Muscle of leg (tissue), 11 donors: ENCODE results near the gene TMEM244. TPM values are rescaled to one million over a fixed set of nuclear protein-coding genes. Genes with fewer than 3 reads are reported as not detected.
"Not testable (repeated sequence)": the region's sequence is repeated elsewhere in the genome, so short reads cannot be mapped to it uniquely, and the experiment has no call there.

Experiments
- DNase-seq: peaks from one replicate; pipeline ENCODE4 v3.0.0; 2013
- H3K27ac ChIP-seq: one replicate; pipeline ENCODE4 v1.5.1; 2013; ENCODE audit warnings: mild to moderate bottlenecking, low read length, control low read depth
- H3K27me3 ChIP-seq: one replicate; pipeline ENCODE4 v1.6.1; 2013; ENCODE audit warnings: low read length; ENCODE audit not compliant: control insufficient read depth, insufficient read depth
- H3K36me3 ChIP-seq: one replicate; pipeline ENCODE4 v1.6.1; 2013; ENCODE audit warnings: low read length; ENCODE audit not compliant: control insufficient read depth, insufficient read depth
- H3K4me1 ChIP-seq: one replicate; pipeline ENCODE4 v1.6.1; 2013; ENCODE audit warnings: low read length; ENCODE audit not compliant: control insufficient read depth, insufficient read depth
- H3K4me3 ChIP-seq: one replicate; pipeline ENCODE4 v1.5.1; 2013; ENCODE audit warnings: low read length, control low read depth
- H3K9me3 ChIP-seq: replicated peaks from 2 replicates; pipeline ENCODE4 v1.6.1; 2013; ENCODE audit warnings: low read depth, low read length; ENCODE audit not compliant: control insufficient read depth
- WGBS: methylation state at CpG from one replicate; pipeline ENCODE4 v1.1.5; 2013; ENCODE audit warnings: missing lambda C conversion rate; ENCODE audit not compliant: insufficient coverage; 5-methylcytosine and 5-hydroxymethylcytosine counted together
- polyA plus RNA-seq, 8 donors: library from polyadenylated mRNA; unstranded; fragments of 120-200 nt; gene quantifications; one replicate each; pipeline versions ENCODE4 v1.2.1 to v1.2.3, GENCODE V29; 2013; ENCODE audit warnings: inconsistent platforms in 1 of 8, low replicate concordance in 1 of 8; ENCODE audit not compliant: insufficient read length in 8 of 8, insufficient read depth in 1 of 8
- total RNA-seq: library from RNA; stranded (reverse); fragments of 120-200 nt; gene quantifications from one replicate; pipeline ENCODE4 v1.2.4, GENCODE V29; 2013

Gene TMEM244
- total and polyA plus RNA-seq, 9 donors, result 0.22 TPM; not detected in 8

DNA sequence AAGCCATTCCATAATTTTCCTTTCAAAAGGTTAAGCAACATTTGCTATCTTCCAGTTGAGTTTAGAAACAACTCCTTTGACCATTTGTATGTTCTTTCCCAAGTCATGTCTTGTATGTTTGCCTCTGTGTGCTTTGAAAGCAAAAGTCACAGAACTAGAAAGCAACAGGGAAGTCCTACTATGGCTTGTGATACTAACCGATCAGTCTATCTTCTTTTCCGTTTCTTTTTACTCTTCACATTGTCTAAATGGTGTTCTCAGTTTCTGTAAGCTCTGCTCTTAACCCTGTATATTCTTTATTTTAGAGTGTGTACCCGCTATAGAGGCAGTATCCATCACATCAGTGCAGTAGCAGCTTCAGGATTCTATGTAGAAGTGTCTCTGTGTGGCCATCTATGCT is 32.9 kb downstream of the TMEM244 start:
- no peak overlapping the region for H3K4me3 ChIP-seq
- no peaks in the 10 kb centered on the region for H3K4me1 ChIP-seq
- no peak overlapping the region for H3K27ac ChIP-seq
- H3K36me3 ChIP-seq, result no peaks in the 10 kb centered on the region
- H3K27me3 ChIP-seq, result no peaks in the 10 kb centered on the region
- no peak for DNase-seq
- no CpG with 5 or more reads among the region's 3 CpGs for WGBS
- no peaks in the 10 kb centered on the region for H3K9me3 ChIP-seq

DNA sequence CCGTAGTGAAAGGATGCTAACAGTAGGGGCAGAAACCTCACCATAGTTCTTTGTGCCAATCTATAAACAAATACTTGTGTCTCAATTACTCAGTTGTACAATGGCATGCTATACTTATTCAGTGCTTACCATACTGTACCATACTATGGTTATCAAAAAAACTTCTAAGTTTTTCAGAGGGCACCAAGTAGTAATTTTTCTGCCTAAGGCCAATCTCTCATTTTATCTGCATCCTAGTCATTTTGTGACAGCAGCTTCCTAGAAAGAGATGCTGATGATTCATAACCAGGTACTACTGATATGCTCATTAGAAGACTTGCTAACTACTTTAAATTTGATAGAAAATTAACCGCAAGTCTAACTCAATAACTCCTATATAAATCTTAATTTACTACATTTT is 42.9 kb downstream of the TMEM244 start:
- Histone ChIP-seq H3K27ac (no peak overlapping the region), H3K27me3 (no peaks in the 10 kb centered on the region), H3K9me3 (no peaks in the 10 kb centered on the region), H3K36me3 (no peaks in the 10 kb centered on the region), H3K4me1 (no peaks in the 10 kb centered on the region), H3K4me3 (no peak overlapping the region)
- no peak for DNase-seq
- WGBS, result no CpG with 5 or more reads among the region's 2 CpGs

DNA sequence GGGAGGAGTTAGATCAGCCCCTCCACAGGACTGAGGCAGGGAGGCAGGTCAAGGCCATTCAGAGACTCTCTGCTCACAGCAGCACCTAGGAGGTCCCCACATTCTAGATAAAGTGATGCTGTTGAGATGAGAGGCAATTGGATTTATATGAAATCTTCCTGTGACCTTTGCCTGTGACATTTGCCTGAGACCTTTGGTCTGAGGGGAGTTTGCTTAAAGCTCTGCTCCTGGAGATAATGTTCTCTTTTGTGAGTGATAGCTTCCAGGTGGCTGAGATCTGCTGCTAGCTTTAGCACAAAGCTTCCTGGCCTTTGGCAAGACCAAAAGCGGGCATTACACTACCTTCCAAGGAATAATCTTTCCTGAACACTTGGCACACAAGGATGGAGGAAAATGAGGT is 43.3 kb downstream of the TMEM244 start:
- H3K27ac ChIP-seq, result no peak overlapping the region
- no peak for DNase-seq
- H3K4me1 ChIP-seq, result no peaks in the 10 kb centered on the region
- no peaks in the 10 kb centered on the region for H3K36me3 ChIP-seq
- no peaks in the 10 kb centered on the region for H3K9me3 ChIP-seq
- WGBS, result no CpG with 5 or more reads among the region's 1 CpG
- no peak overlapping the region for H3K4me3 ChIP-seq
- H3K27me3 ChIP-seq, result no peaks in the 10 kb centered on the region

DNA sequence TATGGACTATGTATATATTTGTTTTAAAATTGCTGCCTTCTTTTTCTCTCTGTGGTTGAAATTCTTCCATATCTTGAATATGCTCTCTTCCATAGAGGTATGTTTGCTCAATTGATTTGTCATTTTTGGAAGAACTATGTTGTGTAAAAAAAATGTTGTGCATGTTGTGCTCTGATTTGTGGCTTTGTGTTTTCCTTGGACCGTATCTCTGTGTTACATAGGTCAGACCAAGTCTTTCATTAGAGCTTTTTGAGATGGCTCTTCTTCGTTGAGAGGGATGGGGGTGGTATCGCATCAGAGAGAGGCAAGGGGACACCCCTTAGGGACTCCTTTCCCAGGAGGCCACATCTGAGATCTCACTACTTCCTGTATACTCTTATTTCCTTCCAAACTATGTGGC is 43.8 kb downstream of the TMEM244 start:
- no peak for DNase-seq
- no peak overlapping the region for H3K27ac ChIP-seq
- H3K36me3 ChIP-seq, result no peaks in the 10 kb centered on the region
- no peaks in the 10 kb centered on the region for H3K27me3 ChIP-seq
- H3K4me3 ChIP-seq, result no peak overlapping the region
- H3K9me3 ChIP-seq, result no peaks in the 10 kb centered on the region
- 86% methylated on average over 1 of the region's 3 CpGs for WGBS
- H3K4me1 ChIP-seq, result no peaks in the 10 kb centered on the region

DNA sequence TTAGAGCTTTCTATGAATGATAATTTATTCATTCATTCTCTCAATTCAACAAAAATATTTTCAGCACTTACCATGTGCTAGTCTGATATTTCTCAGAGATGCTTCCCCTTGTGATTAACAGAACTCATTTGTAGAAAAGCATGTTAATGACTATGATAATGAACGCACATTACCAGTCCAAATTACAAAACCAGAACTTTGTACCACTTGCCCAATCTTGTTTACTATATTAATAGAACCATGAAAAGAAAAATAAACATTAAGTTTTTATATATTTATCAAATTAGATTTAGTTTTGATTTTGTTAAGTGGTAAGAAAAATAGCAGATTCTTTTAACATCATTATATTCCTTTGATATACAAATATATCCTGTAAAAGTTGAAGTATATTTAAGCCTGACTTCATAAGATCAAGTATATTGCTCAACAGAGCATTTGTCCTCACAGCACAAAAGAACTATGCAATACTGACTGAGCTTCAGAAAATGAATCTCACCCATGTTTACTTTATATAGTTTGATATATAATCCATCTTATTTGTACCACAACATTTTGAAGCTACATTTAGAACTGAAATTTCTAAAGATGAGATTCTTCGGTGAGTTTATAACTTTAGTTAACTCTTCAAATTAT is 48.9 kb downstream of the TMEM244 start:
- H3K27ac ChIP-seq, result no peak overlapping the region
- no peak overlapping the region for H3K4me3 ChIP-seq
- no peaks in the 10 kb centered on the region for H3K4me1 ChIP-seq
- H3K9me3 ChIP-seq, result no peaks in the 10 kb centered on the region
- no peak for DNase-seq
- no peaks in the 10 kb centered on the region for H3K27me3 ChIP-seq
- no peaks in the 10 kb centered on the region for H3K36me3 ChIP-seq
- no CpG with 5 or more reads among the region's 2 CpGs for WGBS

DNA sequence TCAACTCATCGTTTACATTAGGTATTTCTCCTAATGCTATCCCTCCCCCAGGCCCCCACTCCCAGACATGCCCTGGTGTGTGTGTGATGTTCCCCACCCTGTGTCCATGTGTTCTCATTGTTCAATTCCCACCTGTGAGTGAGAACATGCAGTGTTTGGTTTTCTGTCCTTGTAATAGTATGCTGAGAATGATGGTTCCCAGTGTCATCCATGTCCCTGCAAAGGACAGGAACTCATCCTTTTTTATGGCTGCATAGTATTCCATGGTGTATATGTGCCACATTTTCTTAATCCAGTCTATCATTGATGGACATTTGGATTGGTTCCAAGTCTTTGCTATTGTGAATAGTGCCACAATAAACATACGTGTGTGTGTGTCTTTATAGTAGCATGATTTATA is 54.0 kb downstream of the TMEM244 start:
- H3K4me1 ChIP-seq, H3K9me3 ChIP-seq, H3K4me3 ChIP-seq, H3K27me3 ChIP-seq, DNase-seq, H3K36me3 ChIP-seq, H3K27ac ChIP-seq: not testable (repeated sequence)
- no CpG with 5 or more reads among the region's 2 CpGs for WGBS

DNA sequence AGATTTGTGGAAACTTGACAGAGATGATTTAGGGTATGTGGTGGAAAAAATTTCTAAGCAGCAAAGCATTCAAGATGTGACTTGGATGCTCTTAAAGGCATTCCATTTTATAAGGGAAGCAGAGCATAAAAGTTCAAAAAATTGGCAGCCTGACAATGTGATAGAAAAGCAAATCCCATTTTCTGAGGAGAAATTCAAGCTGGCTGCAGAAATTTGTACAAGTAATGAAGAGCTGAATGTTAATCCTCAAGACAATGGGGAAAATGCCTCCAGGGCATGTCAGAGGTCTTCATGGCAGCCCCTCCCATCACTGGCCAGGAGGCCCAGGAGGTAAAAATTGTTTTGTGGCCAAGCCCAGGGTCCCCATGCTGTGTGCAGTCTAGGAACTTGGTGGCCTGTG is 58.2 kb downstream of the TMEM244 start:
- H3K4me3 ChIP-seq, DNase-seq, H3K36me3 ChIP-seq, H3K27me3 ChIP-seq, H3K4me1 ChIP-seq, H3K9me3 ChIP-seq, H3K27ac ChIP-seq: not testable (repeated sequence)

DNA sequence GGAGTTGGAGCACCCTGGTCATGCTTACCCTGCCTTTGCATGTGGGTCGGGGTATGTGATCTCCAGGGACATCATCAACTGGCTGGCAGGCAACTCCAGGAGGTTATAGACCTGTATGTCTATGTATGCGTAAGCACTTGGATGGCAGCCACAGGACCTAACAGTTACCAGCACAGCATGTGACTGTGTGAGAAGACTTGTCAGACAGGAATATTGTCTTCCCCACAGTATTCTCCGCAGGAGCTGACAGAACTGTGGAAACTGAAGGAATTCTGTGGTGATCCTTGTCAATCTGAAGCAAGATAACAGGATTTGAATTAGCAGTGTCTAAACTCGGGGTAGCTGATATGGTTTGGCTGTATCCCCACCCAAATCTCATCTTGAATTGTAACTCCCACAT is 59.2 kb downstream of the TMEM244 start:
- Histone ChIP-seq H3K27ac (no peak overlapping the region), H3K27me3 (no peaks in the 10 kb centered on the region)
- 88% methylated on average over 2 of the region's 4 CpGs for WGBS

DNA sequence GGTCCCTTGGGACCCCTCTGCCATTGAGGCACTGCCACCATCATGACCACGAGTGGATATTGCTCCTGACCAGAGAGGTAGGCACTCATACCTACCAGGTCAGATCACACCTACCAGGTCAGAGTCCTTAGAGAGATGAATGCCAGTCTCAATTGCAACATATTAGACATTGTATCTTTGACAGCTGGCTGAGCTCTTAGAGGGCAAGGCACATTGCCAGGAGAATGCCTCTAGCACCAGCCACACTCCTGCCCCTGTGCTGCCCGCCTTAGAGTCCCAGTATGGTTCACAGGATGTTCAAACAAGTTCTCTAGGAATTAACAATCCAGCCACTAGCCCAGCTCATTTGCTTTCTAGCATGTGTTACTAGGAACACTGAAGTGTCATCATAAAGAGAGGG is 65.9 kb downstream of the TMEM244 start:
- no peak for DNase-seq
- Histone ChIP-seq H3K36me3 (no peaks in the 10 kb centered on the region), H3K4me3 (no peak overlapping the region), H3K27ac (no peak overlapping the region), H3K27me3 (no peaks in the 10 kb centered on the region), H3K4me1 (no peaks in the 10 kb centered on the region), H3K9me3 (no peaks in the 10 kb centered on the region)
- WGBS, result 79% methylated on average over 2 of the region's 2 CpGs

More for the DNA sequence above, 59.2 kb downstream of the TMEM244 start:
- no peaks in the 10 kb centered on the region for H3K36me3 ChIP-seq
- H3K4me3 ChIP-seq, result no peak overlapping the region
- DNase-seq, result no peak
- no peaks in the 10 kb centered on the region for H3K4me1 ChIP-seq
- H3K9me3 ChIP-seq, result peaks cover 5% of the 10 kb centered on the region

DNA sequence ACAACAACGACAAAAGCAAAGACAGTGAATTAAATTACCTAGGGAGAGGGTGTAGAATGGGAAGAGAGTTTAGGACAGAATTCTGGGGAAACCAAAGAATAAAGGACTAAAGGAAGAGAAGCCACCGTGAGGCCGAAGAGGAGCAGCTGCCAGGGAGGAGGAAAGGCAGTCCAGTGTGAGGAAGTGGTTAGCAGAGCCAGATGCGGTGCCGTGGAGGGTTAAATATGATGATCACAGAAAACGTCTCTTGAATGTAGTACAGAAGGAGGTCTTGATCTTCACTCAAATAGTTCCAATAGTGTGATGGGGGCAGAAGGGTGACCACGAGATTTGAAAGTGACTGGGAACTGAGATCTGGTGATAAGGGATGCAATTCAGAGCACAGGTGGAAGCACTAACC is 67.7 kb downstream of the TMEM244 start:
- Histone ChIP-seq H3K4me3 (no peak overlapping the region), H3K36me3 (no peaks in the 10 kb centered on the region), H3K4me1 (no peaks in the 10 kb centered on the region), H3K27ac (no peak overlapping the region), H3K27me3 (no peaks in the 10 kb centered on the region), H3K9me3 (no peaks in the 10 kb centered on the region)
- WGBS, result 72% methylated on average over 6 of the region's 7 CpGs
- DNase-seq, result no peak

DNA sequence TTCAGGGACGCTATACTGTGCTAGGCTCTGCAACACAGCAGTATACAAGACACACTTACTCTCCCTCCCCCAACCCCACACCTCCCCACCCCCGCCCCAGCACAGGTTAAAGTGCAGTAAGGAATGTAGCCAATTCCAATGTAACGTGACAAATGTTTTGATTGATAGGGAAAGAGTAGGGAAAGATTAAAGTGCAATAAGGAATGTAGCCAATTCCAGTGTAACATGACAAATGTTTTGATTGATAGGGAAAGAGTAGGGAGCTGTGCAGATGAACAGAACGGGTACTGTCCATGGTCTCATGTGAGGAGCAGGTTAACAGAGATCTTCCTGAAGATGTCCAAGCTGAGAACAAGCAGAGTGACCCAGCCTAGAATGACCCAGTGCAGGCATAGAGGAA is 69.1 kb downstream of the TMEM244 start:
- WGBS, result 69% methylated on average over 2 of the region's 4 CpGs
- Histone ChIP-seq H3K9me3 (no peaks in the 10 kb centered on the region), H3K27ac (no peak overlapping the region), H3K4me1 (no peaks in the 10 kb centered on the region), H3K36me3 (no peaks in the 10 kb centered on the region), H3K4me3 (no peak overlapping the region), H3K27me3 (no peaks in the 10 kb centered on the region)
- no peak for DNase-seq
